ENCODE results near the gene BIRC3.

DNA sequence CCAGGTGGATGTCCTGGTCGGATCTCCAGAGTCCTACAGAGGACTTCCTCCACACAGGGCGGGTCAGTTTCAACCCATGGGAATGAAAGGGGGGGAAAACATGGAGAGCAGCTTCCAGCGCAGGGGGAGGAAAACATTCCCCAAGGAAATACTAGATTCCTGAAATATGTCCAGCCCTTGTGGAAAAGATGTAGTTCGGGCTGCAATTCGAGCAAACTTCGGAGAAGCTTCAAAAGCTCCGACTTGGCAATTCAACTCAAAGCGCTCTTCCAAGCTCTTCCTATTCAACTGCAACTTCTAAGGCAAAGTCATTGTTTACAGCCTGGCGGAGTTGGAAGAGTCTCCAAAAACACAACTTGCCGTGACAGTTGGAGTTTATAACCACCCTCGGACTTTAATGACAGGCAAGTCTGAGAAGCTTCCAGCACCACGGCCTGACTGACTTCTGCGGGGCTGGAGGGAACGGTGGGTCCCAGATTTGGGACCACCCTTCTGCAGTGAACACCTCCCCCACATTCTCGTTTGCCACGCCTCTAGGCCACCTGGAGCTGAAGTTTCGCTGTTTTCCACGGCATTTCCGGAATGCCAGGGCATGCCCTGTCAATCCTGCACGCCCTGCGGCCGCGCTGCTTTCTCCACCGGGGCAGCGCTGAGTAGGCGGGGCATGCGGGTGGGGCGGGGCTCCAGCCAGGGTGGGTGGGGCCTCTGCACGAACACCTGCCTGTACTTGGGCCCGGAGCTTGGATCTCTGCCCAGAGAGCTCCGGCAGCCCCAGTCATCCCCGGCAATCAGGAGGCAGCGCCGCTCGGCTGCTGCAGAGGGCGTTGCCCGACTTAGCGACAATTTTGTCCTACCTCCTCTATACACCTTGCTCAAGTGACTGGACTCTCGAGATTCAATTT lies 49.0 kb upstream of the BIRC3 start:
- TF ChIP-seq EZH2 (IDR thresholded peaks at IDR 0.05; ENCODE audit: insufficient read depth, poor library complexity, severe bottlenecking) (no peak), EZH2phosphoT487 (IDR thresholded peaks at IDR 0.05; ENCODE audit: insufficient read depth, low read depth) (no peak)
